Heart right ventricle (tissue), 16 donors: ENCODE data around the gene AP4B1. TPM values are rescaled to one million over a fixed set of nuclear protein-coding genes. Genes with fewer than 3 reads are reported as not detected.

Experiments
- ATAC-seq, 8 donors: fragments of 200-7000 bp; cut with Tn5 transposase; one replicate each; pipeline ENCODE4 v1.9.1; 2020; ENCODE audit warnings: mild to moderate bottlenecking in 8 of 8, moderate library complexity in 8 of 8, moderate number of reproducible peaks in 1 of 8
- DNase-seq, 2 donors: peaks; one replicate each; pipeline ENCODE4 v3.0.0-alpha.2; 2020
- H3K27ac ChIP-seq, 10 donors: fragments of 200-600 bp; sonication (generic) in 2 of 10; one replicate each; pipeline versions ENCODE4 v1.5.0 to v1.8.0; 2020 to 2022; ENCODE audit warnings: mild to moderate bottlenecking in 3 of 10
- H3K27me3 ChIP-seq, 7 donors: fragments of 200-600 bp; one replicate each; pipeline ENCODE4 v1.8.0; 2021 to 2022; ENCODE audit warnings: mild to moderate bottlenecking in 2 of 7
- H3K36me3 ChIP-seq, 9 donors: fragments of 200-600 bp; sonication (generic) in 1 of 9; one replicate each; pipeline versions ENCODE4 v1.5.0 to v1.8.0; 2020 to 2022; ENCODE audit warnings: mild to moderate bottlenecking in 2 of 9
- H3K4me1 ChIP-seq, 9 donors: fragments of 200-600 bp; sonication (generic) in 1 of 9; one replicate each; pipeline versions ENCODE4 v1.5.0 to v1.8.0; 2020 to 2022; ENCODE audit warnings: mild to moderate bottlenecking in 4 of 9
- H3K4me3 ChIP-seq, 10 donors: fragments of 200-600 bp; sonication (generic) in 2 of 10; one replicate each; pipeline versions ENCODE4 v1.5.0 to v1.8.0; 2020 to 2022; ENCODE audit warnings: mild to moderate bottlenecking in 7 of 10, moderate library complexity in 2 of 10
- H3K9me3 ChIP-seq, 11 donors: fragments of 200-600 bp in 10 of 11; sonication (generic) in 2 of 11; one replicate each; pipeline versions ENCODE4 v1.5.0 to v1.8.0; 2013 to 2022; ENCODE audit warnings: mild to moderate bottlenecking in 2 of 11, control low read depth in 1 of 11, moderate library complexity in 1 of 11
- WGBS, 2 donors: extraction: QIAGEN DNeasy Blood & Tissue Kit; methylation state at CpG; one replicate each; pipeline ENCODE4 v1.1.7; 2013; ENCODE audit warnings: inconsistent platforms in 1 of 2; 5-methylcytosine and 5-hydroxymethylcytosine counted together
- intact Hi-C, 10 donors: fragments of 100-400 bp; cut with DNase I; formaldehyde crosslinking; loops; one replicate each; pipeline versions ENCODE4 v1.11.1 to v1.14.2; 2022
- polyA plus RNA-seq, 2 donors: library from polyadenylated mRNA; stranded (reverse); fragments of 200-250 nt; gene quantifications; one replicate each; pipeline ENCODE4 v1.2.3, GENCODE V29; 2013
- total RNA-seq, 10 donors: library from RNA; stranded (reverse); fragmentation: NEBNext Ultra II Directional in 3 of 10; extraction: Animal tissue kit (Norgen Biotek cat#: 25700) in 3 of 10; gene quantifications; one replicate each; pipeline versions ENCODE4 v1.2.1 to v1.2.4, GENCODE V29; 2021 to 2023
- TF ChIP-seq, protein P1 (sequence below), 9 donors: fragments of 200-600 bp; sonication (generic) in 2 of 9; IDR thresholded peaks; one replicate each; pipeline versions ENCODE4 v1.5.0 to v1.8.0; 2021 to 2022; ENCODE audit warnings: antibody characterized with exemption in 9 of 9, mild to moderate bottlenecking in 5 of 9, moderate library complexity in 1 of 9
- donor health status: Arrhythmogenic right ventricular cardiomyopathy.
- donor health status: ischemic (EF 13 %, LVEDD 7.1; RV severe dilation, severe dysfunction).
- donor health status: healthy with polysubstance abuse.
- donor health status: DM: no; HTN: yes; CAD: no.
- donor health status: DM: no; HTN: no; CAD: no.
- donor health status: ischemic (EF 25% LVEDD 6.9; RV normal size, moderate dysfunction).
- donor health status: ischemic (EF 25% LVEDD 5.7; RV mildly dilated, moderate dysfunction).
- donor health status: healthy.
- donor health status: DM: yes; HTN: yes; CAD: no.
- donor health status: Ischemic cardiomyopathy.
- donor health status: ischemic (EF 35%, LVEDD 5.7; RV mildly dilated, moderate dysfunction).
- donor health status: nonischemic (EF 11% LVEDD 7.7; RV severe dilation, severe dysfunction).
- donor health status: DM: yes; HTN: yes; CAD: no.
- donor health status: PGD.
- donor health status: ischemic (EF 29% LVEDD 5.4; RV normal size, mild dysfunction).
- donor health status: nonischemic (EF 23%, LVEDD 6.1; RV moderate dilation, normal function).

Gene AP4B1
- total and polyA plus RNA-seq, 12 donors, result 7.5 to 15.4 (median 11.5) TPM

- intact Hi-C loops, result no loop called here
- Histone ChIP-seq H3K36me3 (no peaks in the 10 kb centered on the region), H3K27ac (peak overlapping the region in 1 of 10 donors; percentile 90), H3K27me3 (no peaks in the 10 kb centered on the region), H3K4me3 (peak overlapping the region in 2 of 10 donors; percentile 13 to 54), H3K9me3 (no peaks in the 10 kb centered on the region), H3K4me1 (peaks cover 0 to 63% (median 0%) of the 10 kb centered on the region in 9 donors)
- ATAC-seq, result no peak
- no peak for DNase-seq
- TF ChIP-seq, protein P1, sequence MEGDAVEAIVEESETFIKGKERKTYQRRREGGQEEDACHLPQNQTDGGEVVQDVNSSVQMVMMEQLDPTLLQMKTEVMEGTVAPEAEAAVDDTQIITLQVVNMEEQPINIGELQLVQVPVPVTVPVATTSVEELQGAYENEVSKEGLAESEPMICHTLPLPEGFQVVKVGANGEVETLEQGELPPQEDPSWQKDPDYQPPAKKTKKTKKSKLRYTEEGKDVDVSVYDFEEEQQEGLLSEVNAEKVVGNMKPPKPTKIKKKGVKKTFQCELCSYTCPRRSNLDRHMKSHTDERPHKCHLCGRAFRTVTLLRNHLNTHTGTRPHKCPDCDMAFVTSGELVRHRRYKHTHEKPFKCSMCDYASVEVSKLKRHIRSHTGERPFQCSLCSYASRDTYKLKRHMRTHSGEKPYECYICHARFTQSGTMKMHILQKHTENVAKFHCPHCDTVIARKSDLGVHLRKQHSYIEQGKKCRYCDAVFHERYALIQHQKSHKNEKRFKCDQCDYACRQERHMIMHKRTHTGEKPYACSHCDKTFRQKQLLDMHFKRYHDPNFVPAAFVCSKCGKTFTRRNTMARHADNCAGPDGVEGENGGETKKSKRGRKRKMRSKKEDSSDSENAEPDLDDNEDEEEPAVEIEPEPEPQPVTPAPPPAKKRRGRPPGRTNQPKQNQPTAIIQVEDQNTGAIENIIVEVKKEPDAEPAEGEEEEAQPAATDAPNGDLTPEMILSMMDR (IDR thresholded peaks at IDR 0.05), result no peak
- 88 to 94% methylated on average over 3 of the region's 3 CpGs for WGBS, 2 donors
These were observed 33.8 kb downstream of the AP4B1 start for GRCh38 chr1:113870778-113871177.

DNA sequence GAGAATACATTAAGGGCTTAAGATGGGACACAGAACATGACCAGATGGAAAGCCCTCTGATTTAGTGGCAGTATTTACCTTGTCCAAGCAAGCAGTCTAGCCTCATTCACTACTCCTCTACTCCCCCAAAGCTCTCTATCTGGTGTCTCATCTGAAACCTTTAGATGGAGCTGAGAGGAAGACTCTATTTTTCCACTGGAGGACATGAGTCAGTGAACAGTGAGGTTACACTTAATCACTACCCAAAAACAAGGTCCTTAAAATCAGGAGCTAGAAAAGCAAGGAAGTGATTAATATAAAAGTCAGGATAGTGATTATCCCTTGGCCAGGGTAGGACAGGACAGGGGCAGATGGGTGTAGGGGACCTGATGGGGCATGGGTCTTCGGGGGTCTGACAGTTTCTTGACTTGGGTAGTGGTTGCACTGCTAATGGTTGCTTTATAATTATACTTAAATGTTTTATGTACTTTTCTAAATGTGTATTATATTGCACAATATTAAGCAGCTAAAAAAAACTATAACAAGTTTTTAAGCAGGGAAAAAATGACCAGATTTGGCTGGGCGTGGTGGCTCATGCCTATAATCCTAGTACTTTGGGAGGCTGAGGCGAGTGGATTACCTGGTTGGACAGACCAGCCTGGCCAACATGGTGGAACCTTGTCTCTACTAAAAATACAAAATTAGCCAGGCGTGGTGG lies 36.1 kb downstream of the AP4B1 start:
- intact Hi-C loops, result no loop called here
- 94 to 95% methylated on average over 4 of the region's 4 CpGs for WGBS, 2 donors
- Histone ChIP-seq H3K27me3 (no peaks in the 10 kb centered on the region), H3K36me3 (no peaks in the 10 kb centered on the region), H3K27ac (peak overlapping the region in 1 of 10 donors; percentile 39), H3K4me3 (no peak overlapping the region), H3K4me1 (peaks cover 0 to 49% (median 0%) of the 10 kb centered on the region in 9 donors), H3K9me3 (no peaks in the 10 kb centered on the region)
- TF ChIP-seq, protein P1 (IDR thresholded peaks at IDR 0.05), result no peak
- DNase-seq (no peak), ATAC-seq (no peak)

- intact Hi-C loops, result no loop called here
- Histone ChIP-seq H3K27ac (peak overlapping the region in 1 of 10 donors; percentile 69), H3K4me3 (no peak overlapping the region), H3K36me3 (no peaks in the 10 kb centered on the region), H3K27me3 (peaks cover 0 to 3% (median 0%) of the 10 kb centered on the region in 7 donors), H3K9me3 (no peaks in the 10 kb centered on the region), H3K4me1 (peaks cover 0 to 50% (median 0%) of the 10 kb centered on the region in 9 donors)
- DNase-seq, result no peak
- WGBS, 2 donors, result 88 to 96% methylated on average over 5 of the region's 5 CpGs
- TF ChIP-seq, protein P1 (IDR thresholded peaks at IDR 0.05), result no peak
- no peak for ATAC-seq
These were observed 43.0 kb downstream of the AP4B1 start for GRCh38 chr1:113861641-113862040.

DNA sequence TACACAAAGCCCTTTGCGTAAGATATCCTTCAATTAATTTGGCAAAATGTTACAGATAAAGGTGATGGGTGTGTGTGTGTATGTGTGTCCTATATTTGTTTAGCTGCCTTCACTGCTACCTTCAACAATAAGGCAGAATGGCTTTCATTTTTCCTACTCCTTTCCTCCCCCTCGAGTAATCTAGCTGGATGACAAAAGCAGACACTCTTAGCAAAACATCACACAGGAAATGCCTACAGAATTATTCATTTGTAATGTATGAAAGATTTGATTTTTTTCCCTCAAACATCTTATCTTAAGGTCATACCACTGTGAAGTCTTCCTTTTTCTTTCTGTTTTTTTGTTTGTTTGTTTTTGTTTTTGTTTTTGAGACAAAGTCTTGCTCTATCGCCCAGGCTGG lies 43.7 kb downstream of the AP4B1 start:
- peaks cover 0 to 3% (median 0%) of the 10 kb centered on the region in 7 donors for H3K27me3 ChIP-seq
- no peak overlapping the region for H3K4me3 ChIP-seq
- H3K36me3 ChIP-seq, result peaks cover 0 to 3% (median 0%) of the 10 kb centered on the region in 9 donors
- intact Hi-C loops, result no loop called here
- TF ChIP-seq, protein P1 (IDR thresholded peaks at IDR 0.05), result no peak
- H3K27ac ChIP-seq, result peak overlapping the region in 1 of 10 donors; percentile 69
- 59 to 65% methylated on average over 3 of the region's 3 CpGs for WGBS, 2 donors
- H3K9me3 ChIP-seq, result no peaks in the 10 kb centered on the region
- peaks cover 0 to 55% (median 0%) of the 10 kb centered on the region in 9 donors for H3K4me1 ChIP-seq
- ATAC-seq, result no peak
- DNase-seq, result no peak
